IPS-18a (cell line): ENCODE measurements around the gene EXOC8.

Experiments
- H3K27ac ChIP-seq: one replicate; pipeline ENCODE4 v1.5.1; 2013; ENCODE audit warnings: low read length
- H3K27me3 ChIP-seq: one replicate; pipeline ENCODE4 v1.6.1; 2013; ENCODE audit warnings: mild to moderate bottlenecking, low read length; ENCODE audit not compliant: control insufficient read depth, insufficient read depth
- H3K36me3 ChIP-seq: one replicate; pipeline ENCODE4 v1.6.1; 2013; ENCODE audit warnings: low read depth, low read length; ENCODE audit not compliant: control insufficient read depth
- H3K4me1 ChIP-seq: one replicate; pipeline ENCODE4 v1.6.1; 2013; ENCODE audit warnings: low read depth, low read length; ENCODE audit not compliant: control insufficient read depth
- H3K4me3 ChIP-seq: one replicate; pipeline ENCODE4 v1.5.1; 2013; ENCODE audit warnings: low read length
- H3K9ac ChIP-seq: one replicate; pipeline ENCODE4 v1.6.1; 2013; ENCODE audit warnings: mild to moderate bottlenecking, low read length, moderate library complexity
- H3K9me3 ChIP-seq: one replicate; pipeline ENCODE4 v1.6.1; 2013; ENCODE audit warnings: low read depth, low read length; ENCODE audit not compliant: control insufficient read depth

Gene EXOC8

GRCh38 chr1:231310391-231310934 lies 27.2 kb downstream of the EXOC8 start:
- no peaks in the 10 kb centered on the region for H3K9me3 ChIP-seq
- H3K9ac ChIP-seq: no peak overlapping the region

DNA sequence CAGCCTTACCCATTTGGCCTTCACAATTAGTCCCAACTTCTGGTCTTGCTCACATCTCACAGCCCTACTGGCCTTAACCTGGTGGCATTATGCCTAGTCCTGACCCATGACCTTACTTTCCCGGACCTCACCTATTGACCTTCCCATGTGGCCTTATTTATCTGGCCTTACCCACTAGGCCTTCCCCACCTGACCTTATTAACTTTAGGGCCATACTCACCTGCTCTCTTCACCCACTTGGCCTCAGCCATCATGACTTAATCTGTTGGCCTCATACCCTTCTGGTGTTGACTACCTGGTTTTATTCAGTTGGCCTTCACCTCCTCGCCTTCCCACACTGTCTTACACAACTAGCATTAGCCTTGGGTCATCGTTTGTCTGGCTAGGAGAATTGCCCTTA lies 35.7 kb downstream of the EXOC8 start:
- H3K4me3 ChIP-seq: no peak overlapping the region
- H3K27me3 ChIP-seq: no peaks in the 10 kb centered on the region
- no peaks in the 10 kb centered on the region for H3K4me1 ChIP-seq
- H3K36me3 ChIP-seq: no peaks in the 10 kb centered on the region
- no peaks in the 10 kb centered on the region for H3K9me3 ChIP-seq
- no peak overlapping the region for H3K9ac ChIP-seq
- no peak overlapping the region for H3K27ac ChIP-seq

More at GRCh38 chr1:231310391-231310934, 27.2 kb downstream of the EXOC8 start:
- Histone ChIP-seq H3K27me3 (no peaks in the 10 kb centered on the region), H3K27ac (no peak overlapping the region), H3K4me3 (no peak overlapping the region), H3K4me1 (no peaks in the 10 kb centered on the region), H3K36me3 (no peaks in the 10 kb centered on the region)

DNA sequence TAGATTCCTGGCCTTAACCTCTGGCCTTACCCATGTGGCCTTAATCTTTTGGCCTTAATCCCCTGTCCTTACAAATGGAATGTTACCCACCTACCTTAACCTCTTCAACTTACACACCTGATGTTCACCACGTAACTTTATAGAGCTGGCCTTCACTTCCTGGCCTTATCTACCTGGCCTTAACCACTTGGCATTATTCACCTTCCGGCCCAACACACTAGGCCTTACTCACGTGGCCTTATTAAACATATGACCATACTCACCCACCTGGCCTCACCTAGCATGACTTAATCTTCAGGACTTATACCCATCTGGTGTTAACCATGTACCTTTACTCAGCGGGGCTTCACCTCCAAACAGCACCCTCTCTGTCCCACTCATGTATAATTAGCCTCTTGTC lies 41.7 kb downstream of the EXOC8 start:
- no peaks in the 10 kb centered on the region for H3K4me1 ChIP-seq

GRCh38 chr1:231286603-231287002 lies 51.0 kb downstream of the EXOC8 start:
- no peaks in the 10 kb centered on the region for H3K36me3 ChIP-seq
- no peaks in the 10 kb centered on the region for H3K27me3 ChIP-seq
- no peak overlapping the region for H3K27ac ChIP-seq
- H3K4me3 ChIP-seq: no peak overlapping the region
- no peak overlapping the region for H3K9ac ChIP-seq
- no peaks in the 10 kb centered on the region for H3K9me3 ChIP-seq
- no peaks in the 10 kb centered on the region for H3K4me1 ChIP-seq

More for the DNA sequence above, 41.7 kb downstream of the EXOC8 start:
- no peak overlapping the region for H3K4me3 ChIP-seq
- H3K9me3 ChIP-seq: no peaks in the 10 kb centered on the region
- H3K27ac ChIP-seq: no peak overlapping the region
- H3K36me3 ChIP-seq: no peaks in the 10 kb centered on the region
- no peaks in the 10 kb centered on the region for H3K27me3 ChIP-seq
- no peak overlapping the region for H3K9ac ChIP-seq

DNA sequence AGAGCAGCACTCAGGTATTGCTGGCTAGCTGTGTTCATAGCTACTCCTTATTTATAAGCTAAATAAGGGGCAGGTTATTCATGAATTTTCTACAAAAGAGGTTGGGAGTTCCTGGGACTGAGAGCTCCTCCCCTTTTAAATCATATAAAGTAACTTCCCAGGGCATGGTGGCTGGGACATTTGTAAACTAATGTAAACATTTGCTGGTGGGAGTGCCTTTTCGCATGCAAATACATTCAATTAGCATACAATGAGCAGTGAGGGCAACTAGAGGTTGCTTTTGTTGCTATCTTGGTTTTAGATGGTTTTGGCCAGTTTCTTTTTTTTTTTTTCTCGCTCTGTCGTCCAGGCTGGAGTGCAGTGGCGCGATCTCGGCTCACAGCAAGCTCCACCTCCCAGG lies 53.2 kb downstream of the EXOC8 start:
- H3K36me3 ChIP-seq: no peaks in the 10 kb centered on the region
- no peaks in the 10 kb centered on the region for H3K9me3 ChIP-seq
- no peaks in the 10 kb centered on the region for H3K4me1 ChIP-seq
- no peaks in the 10 kb centered on the region for H3K27me3 ChIP-seq
- H3K27ac ChIP-seq: no peak overlapping the region
- H3K9ac ChIP-seq: no peak overlapping the region
- H3K4me3 ChIP-seq: no peak overlapping the region
